ENCODE results near the gene PGC. TPM values are rescaled to one million over a fixed set of nuclear protein-coding genes. Genes with fewer than 3 reads are reported as not detected.

The PGC gene
- total and polyA plus RNA-seq, 2 of the 8 experiments (the other 6 are each of a cell fraction or from before 2014, with no cell fraction given) = 0.09 TPM; not detected in 1

DNA sequence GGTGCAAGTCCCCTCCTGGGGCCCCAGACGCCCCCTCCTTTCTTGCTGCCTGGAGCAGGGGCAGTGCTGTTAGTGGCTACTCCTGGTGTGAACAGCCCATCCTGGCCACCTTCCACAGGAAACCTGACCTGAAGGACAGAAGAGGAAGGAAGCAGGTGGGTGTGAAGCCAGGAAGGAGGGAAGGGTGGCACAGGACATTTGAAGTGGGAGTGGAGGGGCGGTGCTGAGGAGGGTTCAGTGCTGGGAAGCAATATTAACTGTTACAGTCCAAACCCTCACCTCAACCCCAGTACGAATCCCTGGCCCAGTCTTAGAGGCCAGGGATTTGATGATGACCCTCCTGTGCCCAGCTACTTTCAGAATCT lies 34.2 kb upstream of the PGC start:
- H3K23me2 ChIP-seq (ENCODE audit: low read depth, low read length) = peaks cover 14% of the 10 kb centered on the region
- H4K20me1 ChIP-seq (replicated peaks in 1 of 2; ENCODE audit: control insufficient read depth in 1 of 2, insufficient read depth in 2 of 2, low read length in 2 of 2) = peaks cover 0 to 8% of the 10 kb centered on the region in 2 experiments
- H3K14ac ChIP-seq (ENCODE audit: insufficient read length) = no peak overlapping the region
- H3K4ac ChIP-seq (replicated peaks; ENCODE audit: insufficient read length, low read depth, low read length) = no peak overlapping the region
- no peaks in the 10 kb centered on the region for H3K36me3 ChIP-seq (ENCODE audit: control insufficient read depth in 2 of 4, insufficient read depth in 4 of 4, low read length in 3 of 4)
- H3K56ac ChIP-seq (replicated peaks; ENCODE audit: insufficient read length, low read depth, low read length) = no peak overlapping the region
- 0 out of 2 replicates have a peak overlapping the region, but pooled peaks have one; percentile 36 for H3K18ac ChIP-seq (ENCODE audit: extremely low read depth, low read length)
- no peak overlapping the region for H4K91ac ChIP-seq (replicated peaks; ENCODE audit: insufficient read length, low read length)
- H2BK120ac ChIP-seq (replicated peaks; ENCODE audit: low read depth, low read length) = no peak overlapping the region
- H2BK12ac ChIP-seq (ENCODE audit: low read depth, low read length) = no peak overlapping the region
- no peaks in the 10 kb centered on the region for H3K9me3 ChIP-seq (ENCODE audit: insufficient read depth in 2 of 2, low read depth in 1 of 2, low read length in 1 of 2)
- H3K4me3 ChIP-seq (ENCODE audit: extremely low read depth in 1 of 4, insufficient read depth in 2 of 4, low read depth in 3 of 4, low read length in 4 of 4) = peak overlapping the region; percentile 33 to 85 (median 74); a peak in 5 of 8 replicates
- POLR2A ChIA-PET (ENCODE audit: partially characterized antibody) = interaction anchor here (0.8 kb wide), 1 partner anchor 158 kb away, joined by 3 read pairs; no protein-coding TSS in a partner anchor
- no peak overlapping the region for H4K5ac ChIP-seq (ENCODE audit: insufficient read length, low read depth, low read length)
- peaks cover 4 to 10% (median 7%) of the 10 kb centered on the region in 4 experiments; a peak in 4 of 7 replicates for H3K4me1 ChIP-seq (replicated peaks in 1 of 4; ENCODE audit: control insufficient read depth in 3 of 4, insufficient read depth in 4 of 4, low read length in 3 of 4)
- peaks cover 2 to 39% (median 25%) of the 10 kb centered on the region in 4 experiments for H3K27me3 ChIP-seq (replicated peaks in 1 of 4; ENCODE audit: control insufficient read depth in 3 of 4, extremely low read depth in 1 of 4, insufficient read depth in 3 of 4, low read length in 3 of 4)
- no peak overlapping the region for H3K23ac ChIP-seq (ENCODE audit: insufficient read length)
- CTCF ChIA-PET (ENCODE audit: partially characterized antibody) = interaction anchor here (0.6 to 1.9 kb wide), 11 partner anchors 18 to 360 kb away, joined by 3 to 11 read pairs (median 3); no protein-coding TSS in a partner anchor
- H3K27ac ChIP-seq (ENCODE audit: low read depth, low read length) = no peak overlapping the region
- H2BK15ac ChIP-seq (ENCODE audit: low read length) = no peak overlapping the region; the same call in 1 of the 2 replicates
- DNase-seq (ENCODE audit: low read depth in 1 of 2, low spot score in 2 of 2) = peak in 1 of 2 experiments; percentile 46
- H2AFZ ChIP-seq (ENCODE audit: low read length) = no peak overlapping the region
- H2BK5ac ChIP-seq (ENCODE audit: low read depth, low read length) = no peak overlapping the region
- H3K9ac ChIP-seq (replicated peaks in 1 of 4; ENCODE audit: extremely low read depth in 1 of 4, low read depth in 3 of 4, low read length in 3 of 4) = no peak overlapping the region
- WGBS, 2 experiments (ENCODE audit: extremely low coverage in 1 of 2, insufficient coverage in 1 of 2, insufficient read length in 1 of 2, insufficient replicate concordance in 2 of 2, low coverage in 1 of 2, low lambda C conversion rate in 2 of 2, missing lambda C conversion rate in 1 of 2) = 86% methylated on average over 2 of the region's 3 CpGs; no CpG with 5 or more reads in 1 of the 2 experiments
- no peaks in the 10 kb centered on the region for H3K79me1 ChIP-seq (ENCODE audit: low read depth, low read length)
- H2AK5ac ChIP-seq (ENCODE audit: low read depth, low read length) = no peak overlapping the region
- H3K4me2 ChIP-seq (ENCODE audit: insufficient read depth in 1 of 2, low read depth in 2 of 2, low read length in 2 of 2) = peak overlapping the region; percentile 92 to 94
- H2BK20ac ChIP-seq (ENCODE audit: low read length) = no peak overlapping the region
- H3K79me2 ChIP-seq (ENCODE audit: control insufficient read depth in 1 of 2, insufficient read depth in 2 of 2, low read length in 2 of 2) = no peaks in the 10 kb centered on the region
- H4K8ac ChIP-seq (ENCODE audit: extremely low read depth, insufficient read depth, low read length) = no peak overlapping the region
- no peak for FAIRE-seq
- TF ChIP-seq ZNF274 (IDR thresholded peaks at IDR 0.05; ENCODE audit: borderline replicate concordance, extremely low read depth, low read length) = no peak
- TF ChIP-seq SRF (IDR thresholded peaks at IDR 0.05; ENCODE audit: low read depth, low read length) = no peak
- TF ChIP-seq, protein P1, sequence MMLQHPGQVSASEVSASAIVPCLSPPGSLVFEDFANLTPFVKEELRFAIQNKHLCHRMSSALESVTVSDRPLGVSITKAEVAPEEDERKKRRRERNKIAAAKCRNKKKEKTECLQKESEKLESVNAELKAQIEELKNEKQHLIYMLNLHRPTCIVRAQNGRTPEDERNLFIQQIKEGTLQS (IDR thresholded peaks at IDR 0.05; ENCODE audit: insufficient read depth, low read depth, low read length) = no peak
- no peak for TF ChIP-seq KDM4A (IDR thresholded peaks at IDR 0.05; ENCODE audit: low read depth, low read length, severe bottlenecking)
- TF ChIP-seq HDAC2 (IDR thresholded peaks at IDR 0.05; ENCODE audit: borderline replicate concordance in 1 of 2, low read depth in 2 of 2, low read length in 2 of 2) = no peak
- no peak for TF ChIP-seq JUN (IDR thresholded peaks at IDR 0.05; ENCODE audit: low read depth, low read length)
- TF ChIP-seq NANOG (IDR thresholded peaks at IDR 0.05; ENCODE audit: insufficient read depth, low read depth, low read length, poor library complexity, severe bottlenecking) = no peak
- TF ChIP-seq EGR1 (IDR thresholded peaks at IDR 0.05; ENCODE audit: borderline replicate concordance, low read depth, low read length) = no peak
- no peak for TF ChIP-seq MAFK (IDR thresholded peaks at IDR 0.05; ENCODE audit: low read depth, low read length)
- no peak for TF ChIP-seq SAP30 (IDR thresholded peaks at IDR 0.05; ENCODE audit: insufficient read depth, insufficient replicate concordance, low read length)
- TF ChIP-seq SIX5 (IDR thresholded peaks at IDR 0.05; ENCODE audit: low read depth, low read length) = no peak
- TF ChIP-seq, protein P2, sequence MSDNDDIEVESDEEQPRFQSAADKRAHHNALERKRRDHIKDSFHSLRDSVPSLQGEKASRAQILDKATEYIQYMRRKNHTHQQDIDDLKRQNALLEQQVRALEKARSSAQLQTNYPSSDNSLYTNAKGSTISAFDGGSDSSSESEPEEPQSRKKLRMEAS (IDR thresholded peaks at IDR 0.05) = no peak

Measured in H1 (cell line).